ENCODE measurements around the gene UPK3A. TPM values are rescaled to one million over a fixed set of nuclear protein-coding genes. Genes with fewer than 3 reads are reported as not detected.

The UPK3A gene
- total and polyA plus RNA-seq, 10 of the 15 experiments (the other 5 are each of a cell fraction or from before 2014, with no cell fraction given): not detected

DNA sequence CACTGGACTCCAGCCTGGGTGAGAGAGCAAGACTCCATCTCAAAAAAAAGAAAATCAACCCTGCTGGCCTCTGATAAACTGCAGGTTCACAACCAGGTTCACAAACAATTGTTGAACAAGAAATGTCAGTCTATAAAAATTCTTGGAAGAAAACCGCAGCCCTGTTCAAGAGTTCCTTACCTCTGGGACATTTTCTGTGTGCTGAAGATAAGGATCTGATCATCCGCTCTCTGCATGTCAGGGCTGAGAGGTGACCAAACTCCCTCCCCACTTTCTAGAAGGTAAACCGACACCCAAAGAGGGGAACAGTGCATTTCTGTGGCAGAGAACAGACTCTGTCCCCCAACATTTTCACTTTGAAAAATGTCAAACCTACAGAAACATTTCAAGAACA lies 4.2 kb upstream of the UPK3A start (continued):
- TF ChIP-seq, protein P1, sequence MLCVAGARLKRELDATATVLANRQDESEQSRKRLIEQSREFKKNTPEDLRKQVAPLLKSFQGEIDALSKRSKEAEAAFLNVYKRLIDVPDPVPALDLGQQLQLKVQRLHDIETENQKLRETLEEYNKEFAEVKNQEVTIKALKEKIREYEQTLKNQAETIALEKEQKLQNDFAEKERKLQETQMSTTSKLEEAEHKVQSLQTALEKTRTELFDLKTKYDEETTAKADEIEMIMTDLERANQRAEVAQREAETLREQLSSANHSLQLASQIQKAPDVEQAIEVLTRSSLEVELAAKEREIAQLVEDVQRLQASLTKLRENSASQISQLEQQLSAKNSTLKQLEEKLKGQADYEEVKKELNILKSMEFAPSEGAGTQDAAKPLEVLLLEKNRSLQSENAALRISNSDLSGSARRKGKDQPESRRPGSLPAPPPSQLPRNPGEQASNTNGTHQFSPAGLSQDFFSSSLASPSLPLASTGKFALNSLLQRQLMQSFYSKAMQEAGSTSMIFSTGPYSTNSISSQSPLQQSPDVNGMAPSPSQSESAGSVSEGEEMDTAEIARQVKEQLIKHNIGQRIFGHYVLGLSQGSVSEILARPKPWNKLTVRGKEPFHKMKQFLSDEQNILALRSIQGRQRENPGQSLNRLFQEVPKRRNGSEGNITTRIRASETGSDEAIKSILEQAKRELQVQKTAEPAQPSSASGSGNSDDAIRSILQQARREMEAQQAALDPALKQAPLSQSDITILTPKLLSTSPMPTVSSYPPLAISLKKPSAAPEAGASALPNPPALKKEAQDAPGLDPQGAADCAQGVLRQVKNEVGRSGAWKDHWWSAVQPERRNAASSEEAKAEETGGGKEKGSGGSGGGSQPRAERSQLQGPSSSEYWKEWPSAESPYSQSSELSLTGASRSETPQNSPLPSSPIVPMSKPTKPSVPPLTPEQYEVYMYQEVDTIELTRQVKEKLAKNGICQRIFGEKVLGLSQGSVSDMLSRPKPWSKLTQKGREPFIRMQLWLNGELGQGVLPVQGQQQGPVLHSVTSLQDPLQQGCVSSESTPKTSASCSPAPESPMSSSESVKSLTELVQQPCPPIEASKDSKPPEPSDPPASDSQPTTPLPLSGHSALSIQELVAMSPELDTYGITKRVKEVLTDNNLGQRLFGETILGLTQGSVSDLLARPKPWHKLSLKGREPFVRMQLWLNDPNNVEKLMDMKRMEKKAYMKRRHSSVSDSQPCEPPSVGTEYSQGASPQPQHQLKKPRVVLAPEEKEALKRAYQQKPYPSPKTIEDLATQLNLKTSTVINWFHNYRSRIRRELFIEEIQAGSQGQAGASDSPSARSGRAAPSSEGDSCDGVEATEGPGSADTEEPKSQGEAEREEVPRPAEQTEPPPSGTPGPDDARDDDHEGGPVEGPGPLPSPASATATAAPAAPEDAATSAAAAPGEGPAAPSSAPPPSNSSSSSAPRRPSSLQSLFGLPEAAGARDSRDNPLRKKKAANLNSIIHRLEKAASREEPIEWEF (IDR thresholded peaks at IDR 0.05; ENCODE audit: insufficient replicate concordance, low read depth, low read length): no peak
- TF ChIP-seq PAX5 (IDR thresholded peaks at IDR 0.05; ENCODE audit: borderline replicate concordance, low read depth, low read length): no peak

DNA sequence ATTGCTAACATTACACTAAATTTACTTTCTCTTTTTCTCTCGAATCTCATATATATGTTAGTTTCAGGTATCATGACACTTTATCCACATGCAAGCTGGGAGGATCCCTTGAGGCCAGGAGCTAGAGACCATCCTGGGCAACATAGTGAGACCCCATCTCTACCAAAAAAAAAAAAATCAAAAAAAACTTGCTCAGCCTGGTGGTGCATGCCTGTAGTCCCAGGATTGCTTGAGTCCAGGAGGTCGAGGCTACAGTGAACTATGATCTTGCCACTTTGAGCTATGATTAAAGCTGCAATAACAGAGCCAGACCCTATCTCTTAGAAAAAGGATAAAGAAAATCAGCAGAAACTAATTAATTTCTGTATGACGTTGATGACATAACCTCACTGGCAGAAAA lies 3.7 kb upstream of the UPK3A start:
- TF ChIP-seq FOXM1 (IDR thresholded peaks at IDR 0.05; ENCODE audit: low read depth, low read length): no peak
- TF ChIP-seq TCF12 (IDR thresholded peaks at IDR 0.05; ENCODE audit: low read depth, low read length): no peak
- no peak for TF ChIP-seq NFYB (IDR thresholded peaks at IDR 0.05; ENCODE audit: insufficient read depth, low read depth, low read length)
- no peak for TF ChIP-seq HDAC6 (IDR thresholded peaks at IDR 0.05; ENCODE audit: unreplicated experiment)
- no peak for TF ChIP-seq YBX1 (IDR thresholded peaks at IDR 0.05)
- no peak for TF ChIP-seq ATF7 (IDR thresholded peaks at IDR 0.05; ENCODE audit: low read depth)
- TF ChIP-seq, protein P2, sequence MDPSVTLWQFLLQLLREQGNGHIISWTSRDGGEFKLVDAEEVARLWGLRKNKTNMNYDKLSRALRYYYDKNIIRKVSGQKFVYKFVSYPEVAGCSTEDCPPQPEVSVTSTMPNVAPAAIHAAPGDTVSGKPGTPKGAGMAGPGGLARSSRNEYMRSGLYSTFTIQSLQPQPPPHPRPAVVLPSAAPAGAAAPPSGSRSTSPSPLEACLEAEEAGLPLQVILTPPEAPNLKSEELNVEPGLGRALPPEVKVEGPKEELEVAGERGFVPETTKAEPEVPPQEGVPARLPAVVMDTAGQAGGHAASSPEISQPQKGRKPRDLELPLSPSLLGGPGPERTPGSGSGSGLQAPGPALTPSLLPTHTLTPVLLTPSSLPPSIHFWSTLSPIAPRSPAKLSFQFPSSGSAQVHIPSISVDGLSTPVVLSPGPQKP (IDR thresholded peaks at IDR 0.05; ENCODE audit: low read depth, low read length): no peak
- TF ChIP-seq HDGF (IDR thresholded peaks at IDR 0.05): no peak
- TF ChIP-seq BMI1 (IDR thresholded peaks at IDR 0.05; ENCODE audit: borderline replicate concordance): no peak
- TF ChIP-seq EP300 (IDR thresholded peaks at IDR 0.05; ENCODE audit: borderline replicate concordance in 1 of 2, control insufficient read depth in 1 of 2, low read depth in 2 of 2, low read length in 2 of 2): no peak
- no peak for TF ChIP-seq POLR2A (IDR thresholded peaks at IDR 0.05; ENCODE audit: low read depth, low read length)
- TF ChIP-seq TAF1 (IDR thresholded peaks at IDR 0.05; ENCODE audit: borderline replicate concordance, low read depth, low read length): no peak
- TF ChIP-seq MTA2 (IDR thresholded peaks at IDR 0.05; ENCODE audit: low read depth): no peak
- H3K27ac ChIP-seq (ENCODE audit: control insufficient read depth, insufficient read depth): no peak overlapping the region
- RAD21 ChIA-PET (ENCODE audit: unreplicated experiment): no interaction called here
- H3K9me3 ChIP-seq (replicated peaks; ENCODE audit: control insufficient read depth, insufficient read depth, low read length): no peaks in the 10 kb centered on the region
- CTCF ChIA-PET: interaction anchor here (0.9 kb wide), 1 partner anchor 9 kb away, joined by 4 read pairs; no protein-coding TSS in a partner anchor
- no peaks in the 10 kb centered on the region for H3K79me2 ChIP-seq (ENCODE audit: control insufficient read depth, insufficient read depth, low read length)
- no peaks in the 10 kb centered on the region for H4K20me1 ChIP-seq (ENCODE audit: control insufficient read depth, insufficient read depth)
- ATAC-seq (no peak), FAIRE-seq (no peak), DNase-seq (ENCODE audit: low read depth, low spot score) (no peak)
- peaks cover 8% of the 10 kb centered on the region; the same call in 1 of the 2 replicates for H3K4me1 ChIP-seq (ENCODE audit: control insufficient read depth, insufficient read depth, low read length)
- no peaks in the 10 kb centered on the region for H3K36me3 ChIP-seq (ENCODE audit: control insufficient read depth in 2 of 2, insufficient read depth in 2 of 2, low read length in 1 of 2)
- BruUV-seq (replicated peaks): no TSS peak
- SMC1A ChIA-PET (ENCODE audit: uncharacterized antibody, unreplicated experiment): no interaction called here
- in situ Hi-C loops (cut with MboI): no loop called here
- intact Hi-C loops (cut with micrococcal nuclease; ENCODE audit: unreplicated experiment): loop anchor here (5.0 kb wide), 1 partner anchor 36 kb away; no protein-coding TSS in a partner anchor
- no peak overlapping the region for H3K4me3 ChIP-seq
- WGBS (ENCODE audit: insufficient coverage, insufficient replicate concordance, low lambda C conversion rate, missing lambda C conversion rate): 34% methylated on average over 3 of the region's 3 CpGs
- no peaks in the 10 kb centered on the region; a peak in 1 of 4 replicates for H3K27me3 ChIP-seq (replicated peaks in 1 of 2; ENCODE audit: control insufficient read depth in 2 of 2, insufficient read depth in 2 of 2, low read length in 1 of 2)
- H3K4me2 ChIP-seq (ENCODE audit: control insufficient read depth, insufficient read depth): no peak overlapping the region
- POLR2A ChIA-PET: no interaction called here
- no peak overlapping the region for H3K9ac ChIP-seq (ENCODE audit: control insufficient read depth, insufficient read depth, low read length)
- no peak overlapping the region for H2AFZ ChIP-seq (ENCODE audit: control insufficient read depth, low read depth, low read length)
